NCI-H146 treated with DMSO at 0.1 percent for 48 hours (cell line): ENCODE results near the gene BARHL1.
"Not testable (repeated sequence)": the region's sequence is repeated elsewhere in the genome, so short reads cannot be mapped to it uniquely, and the experiment has no call there.

Source experiments
- DNase-seq: peaks from one replicate; lab custom pipeline; 2025; ENCODE audit not compliant: unreplicated experiment; lab: John Stamatoyannopoulos, UW

The BARHL1 gene

DNA sequence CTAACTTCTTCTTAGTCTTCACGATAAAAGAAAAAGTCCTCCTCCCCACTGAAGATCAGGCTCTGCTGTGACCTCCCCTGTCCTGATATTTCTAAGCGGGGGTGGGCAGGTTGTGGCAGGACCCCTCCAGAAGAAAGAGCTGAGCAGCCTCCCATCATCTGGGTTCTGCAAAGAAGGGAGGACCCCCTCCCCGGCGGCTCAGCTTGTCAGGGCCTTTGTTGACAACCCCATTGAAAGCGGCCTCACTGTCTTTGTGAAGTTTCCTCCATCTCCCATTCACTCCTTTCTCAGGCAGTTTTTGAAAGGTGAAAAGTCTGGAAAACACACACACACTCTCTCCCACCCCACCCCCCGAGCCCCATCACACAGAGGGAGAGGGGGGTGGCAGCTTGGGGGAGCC lies 26.2 kb upstream of the BARHL1 start:
- no peak for DNase-seq

DNA sequence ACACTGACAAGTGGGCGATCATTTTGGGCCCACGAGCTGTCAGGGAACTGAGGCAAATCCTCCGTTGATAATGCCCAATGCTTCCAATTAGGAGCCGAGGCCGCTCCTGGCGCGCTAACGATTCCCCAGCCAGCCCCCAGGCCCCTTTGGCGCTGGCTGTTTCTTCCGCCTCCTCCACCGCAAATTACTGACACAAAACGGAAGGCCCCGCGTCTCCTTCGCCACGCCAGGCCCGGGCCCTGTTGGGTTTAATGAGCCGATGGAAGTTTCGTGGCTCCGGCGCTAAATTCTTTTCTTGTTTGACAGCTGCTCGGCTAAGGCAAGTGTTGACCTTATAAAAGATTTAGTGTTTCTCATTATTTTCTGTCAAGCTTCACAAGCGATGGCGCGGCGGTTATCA lies 25.7 kb upstream of the BARHL1 start:
- DNase-seq, result no peak

- no peak for DNase-seq
Observed at GRCh38 chr9:132557159-132557558, 25.2 kb upstream of the BARHL1 start.

DNA sequence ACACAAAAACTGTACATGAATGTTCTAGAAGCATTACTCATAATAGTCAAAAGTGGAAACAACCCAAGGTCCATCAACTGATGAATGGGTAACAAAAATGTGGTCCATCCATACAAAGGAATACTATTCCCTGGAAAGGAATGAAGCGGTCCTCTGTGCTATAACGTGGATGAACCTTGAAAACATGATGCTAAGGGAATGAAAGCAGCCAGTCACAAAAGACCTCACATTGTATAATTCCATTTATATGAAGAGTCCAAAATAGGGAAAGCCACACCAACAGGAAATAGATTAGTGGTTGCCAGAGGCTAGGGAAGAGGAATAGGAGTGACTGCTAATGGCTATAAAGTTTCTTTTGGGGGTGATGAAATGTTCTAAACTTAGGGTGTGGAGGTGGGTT lies 22.7 kb upstream of the BARHL1 start:
- no peak for DNase-seq

- no peak for DNase-seq
Observed at GRCh38 chr9:132560616-132561202, 21.7 kb upstream of the BARHL1 start.

DNA sequence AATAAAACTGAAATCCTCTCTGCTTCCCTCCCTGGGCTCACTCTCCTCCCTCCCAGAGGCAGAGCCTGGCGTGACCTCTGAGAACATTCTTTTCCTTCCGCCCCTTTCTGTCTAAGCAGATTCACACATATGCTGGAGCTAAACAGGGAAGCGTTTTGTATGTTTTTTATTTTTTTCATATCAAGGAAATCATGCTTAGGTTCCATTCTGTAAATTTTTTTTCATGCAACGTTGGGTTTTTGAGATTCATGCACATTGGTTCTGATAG lies 20.2 kb upstream of the BARHL1 start:
- DNase-seq, result no peak

GRCh38 chr9:132564526-132564925 lies 17.9 kb upstream of the BARHL1 start:
- DNase-seq, result no peak

GRCh38 chr9:132568787-132569186 lies 13.6 kb upstream of the BARHL1 start:
- not testable (repeated sequence) for DNase-seq

- DNase-seq, result no peak
Observed at GRCh38 chr9:132571806-132572600, 10.4 kb upstream of the BARHL1 start.

DNA sequence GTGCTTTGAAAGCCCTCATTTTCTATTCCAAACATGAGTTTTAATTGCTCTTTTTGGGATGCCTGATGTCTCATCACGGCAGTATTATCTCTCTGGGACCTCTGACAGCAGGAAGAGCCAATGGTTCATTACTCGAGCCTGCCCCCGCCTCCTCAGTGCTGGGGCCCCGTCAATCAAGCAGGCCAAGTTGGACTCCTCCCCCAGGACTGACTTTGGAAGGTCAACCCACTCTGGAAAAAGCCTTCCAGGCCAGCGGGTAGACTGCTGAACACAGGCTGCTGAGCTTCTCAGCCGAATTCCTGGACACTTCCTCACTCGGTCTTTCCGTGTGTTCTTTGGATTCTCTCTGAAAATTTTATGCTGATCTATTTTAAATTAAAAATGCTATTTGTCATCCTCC lies 9.5 kb upstream of the BARHL1 start:
- DNase-seq, result no peak

GRCh38 chr9:132575005-132575609 lies 7.3 kb upstream of the BARHL1 start:
- DNase-seq, result peak; percentile 31

GRCh38 chr9:132575811-132576210 lies 6.6 kb upstream of the BARHL1 start:
- no peak for DNase-seq

DNA sequence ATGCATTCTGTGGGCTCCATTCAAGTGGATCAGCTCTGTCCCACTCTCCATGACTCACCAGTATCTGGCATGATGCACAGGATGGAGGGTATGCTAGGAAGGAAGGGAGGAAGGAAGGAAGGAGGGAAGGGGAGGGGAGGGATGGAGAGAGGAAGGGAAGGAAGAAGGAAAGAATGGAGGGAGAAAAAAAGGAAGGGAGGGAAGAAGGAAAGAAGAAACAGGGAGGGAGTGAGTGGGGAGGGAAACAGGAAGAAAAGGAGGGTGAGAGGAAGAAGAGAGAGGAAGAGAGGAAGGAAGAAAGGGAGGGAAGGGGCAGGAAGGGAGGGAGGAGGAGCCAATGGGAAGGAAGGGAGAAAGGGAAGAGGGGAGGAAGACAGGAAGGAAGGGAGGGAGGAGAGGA lies 5.3 kb upstream of the BARHL1 start:
- no peak for DNase-seq

GRCh38 chr9:132578367-132578932 lies 4.0 kb upstream of the BARHL1 start:
- no peak for DNase-seq

DNA sequence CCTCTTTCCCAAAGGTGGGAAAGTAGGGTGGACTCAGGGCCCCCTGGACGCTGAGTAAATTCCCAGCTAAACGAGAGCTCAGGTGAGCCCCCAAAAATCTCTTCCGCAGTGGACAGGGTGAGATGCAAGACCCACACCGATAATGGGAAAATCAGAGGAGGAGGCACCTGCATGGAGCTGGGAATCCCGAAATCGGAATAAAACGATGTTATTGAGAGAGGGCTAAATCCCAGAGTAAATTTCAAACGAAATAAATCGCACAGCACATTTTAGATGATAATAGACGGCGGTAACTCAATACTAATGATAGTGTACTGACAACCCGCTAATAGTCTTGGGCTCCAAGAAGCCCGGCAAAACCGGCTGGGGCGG lies 3.0 kb upstream of the BARHL1 start:
- DNase-seq, result no peak

DNA sequence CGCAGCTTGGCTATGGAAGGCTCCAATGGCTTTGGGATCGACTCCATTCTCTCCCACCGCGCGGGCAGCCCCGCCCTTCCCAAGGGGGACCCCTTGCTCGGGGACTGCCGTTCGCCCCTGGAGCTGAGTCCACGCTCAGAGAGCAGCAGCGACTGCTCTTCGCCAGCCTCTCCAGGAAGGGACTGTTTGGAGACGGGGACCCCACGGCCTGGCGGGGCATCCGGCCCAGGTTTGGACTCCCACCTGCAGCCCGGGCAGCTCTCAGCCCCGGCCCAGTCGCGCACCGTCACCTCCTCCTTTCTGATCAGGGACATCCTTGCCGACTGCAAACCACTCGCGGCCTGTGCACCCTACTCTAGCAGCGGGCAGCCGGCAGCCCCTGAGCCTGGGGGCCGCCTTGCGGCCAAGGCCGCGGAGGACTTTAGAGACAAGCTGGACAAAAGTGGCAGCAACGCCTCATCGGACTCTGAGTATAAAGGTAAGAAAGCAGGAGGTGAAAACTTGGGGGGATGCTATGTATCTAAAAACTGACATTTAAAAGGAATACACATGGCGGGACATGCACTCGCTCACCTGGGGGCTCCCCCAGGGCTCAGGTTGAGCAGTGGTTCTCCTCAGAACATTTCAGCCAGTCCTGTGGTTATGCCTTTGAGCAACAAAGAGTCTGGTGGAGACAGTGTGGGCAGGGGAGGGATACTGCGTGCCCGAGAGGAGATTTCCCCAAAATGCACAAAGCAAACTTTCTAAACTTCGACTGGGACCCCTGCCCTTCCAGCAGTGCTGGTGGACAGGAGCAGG lies 579 bp downstream of the BARHL1 start:
- DNase-seq, result no peak

DNA sequence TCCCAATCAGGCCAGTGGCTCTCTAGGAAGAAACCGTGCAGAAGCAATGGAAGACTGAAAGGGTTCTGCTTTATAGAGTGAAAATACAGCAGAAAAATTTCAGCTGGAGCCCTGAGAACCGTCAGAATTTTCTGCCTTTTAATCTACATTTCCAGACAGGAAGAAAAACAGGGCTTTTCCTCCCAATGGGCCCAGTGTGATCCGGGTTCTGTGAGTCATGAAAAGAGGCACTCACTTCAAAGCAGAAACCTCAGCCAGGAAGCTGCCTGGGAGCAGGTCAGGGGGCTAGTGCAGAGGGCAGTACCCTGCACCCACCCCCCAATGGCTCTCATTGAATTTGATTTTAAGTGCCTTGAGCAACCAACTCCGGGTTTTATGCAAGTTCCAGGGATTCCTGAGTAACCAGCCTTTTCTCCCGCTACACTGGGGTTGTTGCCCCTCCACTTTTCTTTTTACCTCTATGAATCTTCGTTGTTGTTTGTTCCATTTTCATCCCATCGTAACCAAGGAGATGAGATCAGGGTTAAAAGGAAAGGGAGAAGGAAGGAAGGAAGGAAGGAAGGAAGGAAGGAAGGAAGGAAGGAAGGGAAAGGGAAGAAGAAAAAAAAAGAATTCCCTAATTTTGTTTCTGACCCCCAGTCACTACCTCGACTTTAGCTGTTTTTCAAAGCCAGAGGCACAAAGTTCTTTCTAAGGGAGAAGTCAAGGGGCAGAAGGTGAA lies 1.3 kb downstream of the BARHL1 start:
- DNase-seq, result no peak

DNA sequence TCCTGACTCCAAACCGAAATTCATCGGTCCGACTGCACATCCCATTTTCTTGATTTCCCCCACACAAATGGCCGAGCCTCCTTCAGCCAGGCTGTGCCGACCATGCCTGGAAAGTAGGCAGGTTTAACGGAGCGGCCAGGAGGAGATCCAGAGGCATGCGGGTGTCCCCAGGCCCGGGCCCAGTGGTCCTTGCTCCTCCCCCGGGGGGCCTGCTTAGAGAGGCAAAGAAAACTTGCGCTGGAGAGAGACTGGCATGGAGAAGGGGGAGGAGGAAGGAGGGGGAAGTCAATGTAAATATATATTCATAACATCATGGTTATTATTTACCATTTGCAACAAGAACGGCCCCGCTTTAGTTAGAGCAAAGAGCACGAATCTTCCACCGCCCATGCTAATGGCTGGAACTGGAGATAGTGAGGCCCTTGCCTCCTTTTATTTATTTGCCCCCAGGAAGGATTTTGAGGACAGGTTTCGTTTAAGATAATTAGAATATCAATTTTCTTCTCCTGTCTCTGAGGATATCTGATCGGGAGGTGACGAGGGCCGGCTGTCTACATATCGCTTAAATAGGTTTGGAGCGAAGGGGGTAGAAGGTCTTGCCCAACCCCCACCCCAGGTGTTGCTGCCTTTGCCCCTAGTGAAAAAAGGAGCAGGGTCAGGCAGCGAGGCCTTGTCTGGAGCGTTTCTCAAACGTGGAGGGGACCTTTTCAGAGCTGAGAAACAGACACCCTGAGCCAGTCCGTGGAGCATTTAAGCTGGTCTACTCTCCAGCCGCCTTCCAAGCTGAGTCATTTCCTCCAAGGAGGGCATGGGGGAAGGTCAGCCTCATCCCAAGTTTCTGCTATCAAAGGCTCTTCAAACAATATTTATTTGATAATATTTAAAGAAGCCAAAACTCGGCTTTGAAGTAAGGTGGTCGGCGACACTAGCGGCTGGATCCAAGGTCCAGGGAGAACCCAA lies 2.5 kb downstream of the BARHL1 start:
- no peak for DNase-seq

- no peak for DNase-seq
Observed at GRCh38 chr9:132585954-132586829, 3.8 kb downstream of the BARHL1 start.
